Transverse colon (tissue), 4 donors: ENCODE results near the gene KCND1.
A peak's percentile ranks its signal among the peaks of the same experiment; 100 is the strongest.

Experiments used
- CTCF ChIP-seq, 5 experiments: fragments of 200-600 bp in 3 of 5; fragments of 450-650 bp in 2 of 5; sonication (generic) in 3 of 5; IDR thresholded peaks; 1 replicate in 2 of 5; 2 replicates in 3 of 5; pipeline ENCODE4 v1.5.1; 2016 to 2017; ENCODE audit warnings: antibody characterized with exemption in 5 of 5, inconsistent platforms in 3 of 5, mild to moderate bottlenecking in 2 of 5, moderate library complexity in 1 of 5
- POLR2A ChIP-seq: fragments of 450-650 bp; IDR thresholded peaks from one replicate; pipeline ENCODE4 v1.6.1; 2016; ENCODE audit warnings: antibody characterized with exemption, mild to moderate bottlenecking, moderate library complexity
- POLR2AphosphoS5 ChIP-seq, 3 donors: sonication (generic); formaldehyde crosslinking; IDR thresholded peaks; one replicate each; pipeline ENCODE4 v1.6.1; 2016; ENCODE audit warnings: antibody characterized with exemption in 3 of 3

GRCh38 chrX:48939524-48940228 lies 32.0 kb downstream of the KCND1 start:
- TF ChIP-seq CTCF (IDR thresholded peaks at IDR 0.05) (no peak), POLR2A (no peak), POLR2AphosphoS5 (IDR thresholded peaks at IDR 0.05) (peak in 1 of 3 donors; percentile 32)
